HCEC 1CT (cell line): ENCODE measurements around the gene CFC1B.
"Not testable (repeated sequence)": the region's sequence is repeated elsewhere in the genome, so short reads cannot be mapped to it uniquely, and the experiment has no call there.

Experiments used
- DNase-seq: peaks from one replicate; pipeline ENCODE4 v3.0.0-alpha.2; 2017

Gene CFC1B

GRCh38 chr2:130520992-130521391 is at the start of gene CFC1B:
TSS of gene CFC1B (plus strand) at chr2:130521222. CDS start at chr2:130521485, 263 bp downstream.
- not testable (repeated sequence) for DNase-seq

GRCh38 chr2:130491073-130491472 is 29.9 kb upstream of the CFC1B start:
- DNase-seq: not testable (repeated sequence)

GRCh38 chr2:130509228-130509627 is 11.8 kb upstream of the CFC1B start, which contains the start of gene POTEI:
TSS of gene POTEI (minus strand) at chr2:130509328. CDS start at chr2:130509235, 93 bp downstream.
- DNase-seq: not testable (repeated sequence)

- not testable (repeated sequence) for DNase-seq
These were observed 9.9 kb upstream of the CFC1B start for GRCh38 chr2:130510807-130511746.

GRCh38 chr2:130511747-130512451 is 9.1 kb upstream of the CFC1B start:
- not testable (repeated sequence) for DNase-seq

GRCh38 chr2:130518516-130519106 is 2.4 kb upstream of the CFC1B start:
- DNase-seq: not testable (repeated sequence)

- DNase-seq: not testable (repeated sequence)
These were observed 1.4 kb downstream of the CFC1B start for GRCh38 chr2:130522390-130522789.

GRCh38 chr2:130527365-130527967 is 6.4 kb downstream of the CFC1B start:
- DNase-seq: not testable (repeated sequence)

GRCh38 chr2:130529545-130529944 is 8.5 kb downstream of the CFC1B start:
- not testable (repeated sequence) for DNase-seq

GRCh38 chr2:130530212-130530611 is 9.2 kb downstream of the CFC1B start:
- not testable (repeated sequence) for DNase-seq

GRCh38 chr2:130531225-130531624 is 10.2 kb downstream of the CFC1B start:
- DNase-seq: not testable (repeated sequence)

GRCh38 chr2:130531672-130532071 is 10.7 kb downstream of the CFC1B start:
- DNase-seq: not testable (repeated sequence)

- not testable (repeated sequence) for DNase-seq
These were observed 15.6 kb downstream of the CFC1B start for GRCh38 chr2:130536654-130537053.

- not testable (repeated sequence) for DNase-seq
These were observed 17.2 kb downstream of the CFC1B start for GRCh38 chr2:130538271-130538670.

GRCh38 chr2:130542789-130543188 is 21.8 kb downstream of the CFC1B start:
- not testable (repeated sequence) for DNase-seq

- not testable (repeated sequence) for DNase-seq
These were observed 22.9 kb downstream of the CFC1B start for GRCh38 chr2:130543785-130544528.

- not testable (repeated sequence) for DNase-seq
These were observed 24.0 kb downstream of the CFC1B start for GRCh38 chr2:130544978-130545377.

GRCh38 chr2:130548418-130548817 is 27.4 kb downstream of the CFC1B start:
- not testable (repeated sequence) for DNase-seq

- DNase-seq: not testable (repeated sequence)
These were observed 28.5 kb downstream of the CFC1B start for GRCh38 chr2:130549475-130549874.

GRCh38 chr2:130554178-130554577 is 33.2 kb downstream of the CFC1B start:
- not testable (repeated sequence) for DNase-seq

- not testable (repeated sequence) for DNase-seq
These were observed 35.4 kb downstream of the CFC1B start for GRCh38 chr2:130556441-130556840.

- DNase-seq: not testable (repeated sequence)
These were observed 45.1 kb downstream of the CFC1B start for GRCh38 chr2:130566165-130566564.
